Body of pancreas (tissue), 4 donors: ENCODE data around the gene MRPS18A. TPM values are rescaled to one million over a fixed set of nuclear protein-coding genes. Genes with fewer than 3 reads are reported as not detected.

Source experiments
- ATAC-seq: fragments of 150-250 bp; one replicate; pipeline ENCODE4 v1.9.1; 2016
- DNase-seq, 4 donors: peaks; one replicate each; pipeline ENCODE4 v3.0.0-alpha.2; 2019
- H3K27ac ChIP-seq, 4 donors: fragments of 200-600 bp; sonication (generic); 1 replicate in 3 of 4; 2 replicates in 1 of 4; pipeline versions ENCODE4 v1.5.1 to v1.6.1; 2016 to 2019; ENCODE audit warnings: mild to moderate bottlenecking in 1 of 4, mixed read lengths in 1 of 4, moderate library complexity in 1 of 4
- H3K27me3 ChIP-seq, 2 donors: fragments of 200-600 bp; sonication (generic); one replicate each; pipeline ENCODE4 v1.6.0; 2016; ENCODE audit warnings: mild to moderate bottlenecking in 1 of 2
- H3K36me3 ChIP-seq, 2 donors: fragments of 200-600 bp; sonication (generic); replicated peaks in 1 of 2; 2 replicates each; pipeline ENCODE4 v1.5.1; 2016; ENCODE audit warnings: low read depth in 2 of 2; ENCODE audit not compliant: insufficient read depth in 1 of 2
- H3K4me1 ChIP-seq: fragments of 200-600 bp; sonication (generic); one replicate; pipeline ENCODE4 v1.6.0; 2016
- H3K4me3 ChIP-seq, 2 donors: fragments of 200-600 bp; sonication (generic); 1 replicate in 1 of 2; 2 replicates in 1 of 2; pipeline ENCODE4 v1.5.1; 2016 to 2019
- H3K9me3 ChIP-seq, 3 donors: fragments of 200-600 bp; sonication (generic); 1 replicate in 2 of 3; 2 replicates in 1 of 3; pipeline ENCODE4 v1.5.1; 2016
- POLR2A ChIP-seq, 3 donors: fragments of 450-650 bp; IDR thresholded peaks; one replicate each; pipeline ENCODE4 v1.6.1; 2016; ENCODE audit warnings: antibody characterized with exemption in 3 of 3, mild to moderate bottlenecking in 2 of 3
- WGBS, 2 donors: methylation state at CpG; one replicate each; pipeline ENCODE4 v1.1.5; 2017; 5-methylcytosine and 5-hydroxymethylcytosine counted together
- intact Hi-C: fragments of 100-400 bp; cut with DNase I; formaldehyde crosslinking; loops from one replicate; pipeline ENCODE4 v1.15.1; 2023
- total RNA-seq, 2 donors: library from RNA; depleted of rRNA; stranded (reverse); fragments of >200 nt; gene quantifications; one replicate each; pipeline ENCODE4 v1.1.0, GENCODE V29; 2016
- TF ChIP-seq, protein P1 (sequence below), 7 experiments: fragments of 450-650 bp in 4 of 7; fragments of 200-600 bp in 3 of 7; sonication (generic) in 3 of 7; IDR thresholded peaks; one replicate each; pipeline ENCODE4 v1.5.1; 2016 to 2019; ENCODE audit warnings: antibody characterized with exemption in 7 of 7

Gene MRPS18A
- total RNA-seq, 2 donors from 2014 or later, result 16.9 to 36.3 TPM

DNA sequence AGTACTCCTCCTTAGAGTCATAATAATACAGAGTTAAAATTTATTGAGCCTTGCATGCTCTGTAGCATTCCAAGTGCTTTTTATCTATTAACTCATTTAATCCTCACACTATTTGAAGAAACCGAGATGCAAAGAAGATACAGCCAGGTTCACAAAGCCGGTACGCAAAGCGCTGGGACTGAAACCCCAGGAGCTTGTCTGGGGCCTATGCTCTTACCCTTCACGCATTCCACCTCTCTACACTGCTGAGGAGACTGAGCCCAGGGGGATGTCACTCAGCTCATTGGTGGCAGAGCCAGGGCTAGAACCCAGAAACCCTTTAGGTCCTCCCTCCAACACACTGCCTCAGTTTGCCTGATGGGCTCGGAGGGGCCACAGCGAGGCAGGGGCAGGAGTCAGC, 19.7 kb upstream of the MRPS18A start:
- TF ChIP-seq, protein P1, sequence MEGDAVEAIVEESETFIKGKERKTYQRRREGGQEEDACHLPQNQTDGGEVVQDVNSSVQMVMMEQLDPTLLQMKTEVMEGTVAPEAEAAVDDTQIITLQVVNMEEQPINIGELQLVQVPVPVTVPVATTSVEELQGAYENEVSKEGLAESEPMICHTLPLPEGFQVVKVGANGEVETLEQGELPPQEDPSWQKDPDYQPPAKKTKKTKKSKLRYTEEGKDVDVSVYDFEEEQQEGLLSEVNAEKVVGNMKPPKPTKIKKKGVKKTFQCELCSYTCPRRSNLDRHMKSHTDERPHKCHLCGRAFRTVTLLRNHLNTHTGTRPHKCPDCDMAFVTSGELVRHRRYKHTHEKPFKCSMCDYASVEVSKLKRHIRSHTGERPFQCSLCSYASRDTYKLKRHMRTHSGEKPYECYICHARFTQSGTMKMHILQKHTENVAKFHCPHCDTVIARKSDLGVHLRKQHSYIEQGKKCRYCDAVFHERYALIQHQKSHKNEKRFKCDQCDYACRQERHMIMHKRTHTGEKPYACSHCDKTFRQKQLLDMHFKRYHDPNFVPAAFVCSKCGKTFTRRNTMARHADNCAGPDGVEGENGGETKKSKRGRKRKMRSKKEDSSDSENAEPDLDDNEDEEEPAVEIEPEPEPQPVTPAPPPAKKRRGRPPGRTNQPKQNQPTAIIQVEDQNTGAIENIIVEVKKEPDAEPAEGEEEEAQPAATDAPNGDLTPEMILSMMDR (IDR thresholded peaks at IDR 0.05), result no peak
- no peak for TF ChIP-seq POLR2A (IDR thresholded peaks at IDR 0.05)
- no peak overlapping the region for H3K4me3 ChIP-seq
- ATAC-seq (no peak), DNase-seq (no peak)
- intact Hi-C loops, result no loop called here
- no peak overlapping the region for H3K27ac ChIP-seq
- WGBS, 2 donors, result 67 to 78% methylated on average over 5 to 7 of the region's 7 CpGs
- H3K4me1 ChIP-seq, result peaks cover 31% of the 10 kb centered on the region
- no peaks in the 10 kb centered on the region for H3K36me3 ChIP-seq
- H3K27me3 ChIP-seq, result no peaks in the 10 kb centered on the region
- H3K9me3 ChIP-seq, result no peaks in the 10 kb centered on the region

DNA sequence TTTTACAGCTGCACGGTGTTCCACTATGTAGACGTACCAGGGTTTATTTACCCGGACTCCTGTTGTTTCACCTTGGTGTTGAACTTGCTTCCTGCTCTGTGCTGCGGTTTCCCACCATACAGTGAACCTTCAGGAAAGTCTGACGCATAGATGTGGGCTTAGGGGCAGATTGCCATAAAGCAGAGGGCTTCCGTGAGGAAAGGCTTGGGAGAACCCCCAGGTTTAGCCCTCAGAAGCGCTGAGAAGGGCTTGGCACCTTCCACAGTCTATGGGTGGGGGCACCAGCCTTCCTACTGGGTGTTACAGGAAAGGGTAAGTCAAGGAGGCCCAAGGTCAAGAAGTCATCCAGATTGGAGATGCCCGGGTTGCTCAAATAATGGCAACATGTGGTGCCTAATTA, 19.2 kb upstream of the MRPS18A start:
- DNase-seq, result no peak
- intact Hi-C loops, result no loop called here
- Histone ChIP-seq H3K27ac (peak overlapping the region in 1 of 4 donors; percentile 1), H3K4me3 (no peak overlapping the region), H3K27me3 (no peaks in the 10 kb centered on the region), H3K36me3 (no peaks in the 10 kb centered on the region), H3K9me3 (no peaks in the 10 kb centered on the region), H3K4me1 (peaks cover 35% of the 10 kb centered on the region)
- WGBS, 2 donors, result 65 to 72% methylated on average over 8 of the region's 8 CpGs
- TF ChIP-seq, protein P1 (IDR thresholded peaks at IDR 0.05), result no peak
- no peak for TF ChIP-seq POLR2A (IDR thresholded peaks at IDR 0.05)
- no peak for ATAC-seq

DNA sequence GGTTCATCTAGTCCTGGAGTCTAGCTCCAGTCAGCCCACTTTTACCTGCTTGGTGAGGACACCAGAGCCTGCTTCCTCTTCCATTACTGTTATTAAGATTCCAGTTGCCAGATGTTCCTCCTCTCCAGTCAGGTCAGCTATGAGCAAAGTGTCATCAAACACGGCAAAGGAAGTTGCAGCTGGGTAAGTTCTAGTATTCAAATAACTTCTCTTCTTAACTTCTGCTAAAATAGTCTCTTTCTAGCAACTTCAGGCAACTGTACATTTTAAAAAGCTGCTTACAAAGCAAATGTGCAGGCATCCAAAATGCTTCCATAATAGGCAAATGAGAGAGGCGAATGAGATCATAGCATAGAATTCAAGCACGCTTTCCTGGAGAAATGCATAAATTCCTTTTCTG, 18.4 kb upstream of the MRPS18A start:
- intact Hi-C loops, result no loop called here
- TF ChIP-seq, protein P1 (IDR thresholded peaks at IDR 0.05), result no peak
- TF ChIP-seq POLR2A (IDR thresholded peaks at IDR 0.05), result no peak
- 53 to 59% methylated on average over 3 of the region's 3 CpGs for WGBS, 2 donors
- H3K9me3 ChIP-seq, result no peaks in the 10 kb centered on the region
- no peaks in the 10 kb centered on the region for H3K27me3 ChIP-seq
- no peak for ATAC-seq
- H3K4me3 ChIP-seq, result no peak overlapping the region
- H3K4me1 ChIP-seq, result peaks cover 35% of the 10 kb centered on the region
- H3K36me3 ChIP-seq, result no peaks in the 10 kb centered on the region
- H3K27ac ChIP-seq, result peak overlapping the region in 2 of 4 donors; percentile 1 to 17
- peak in 1 of 4 donors; percentile 31 for DNase-seq

DNA sequence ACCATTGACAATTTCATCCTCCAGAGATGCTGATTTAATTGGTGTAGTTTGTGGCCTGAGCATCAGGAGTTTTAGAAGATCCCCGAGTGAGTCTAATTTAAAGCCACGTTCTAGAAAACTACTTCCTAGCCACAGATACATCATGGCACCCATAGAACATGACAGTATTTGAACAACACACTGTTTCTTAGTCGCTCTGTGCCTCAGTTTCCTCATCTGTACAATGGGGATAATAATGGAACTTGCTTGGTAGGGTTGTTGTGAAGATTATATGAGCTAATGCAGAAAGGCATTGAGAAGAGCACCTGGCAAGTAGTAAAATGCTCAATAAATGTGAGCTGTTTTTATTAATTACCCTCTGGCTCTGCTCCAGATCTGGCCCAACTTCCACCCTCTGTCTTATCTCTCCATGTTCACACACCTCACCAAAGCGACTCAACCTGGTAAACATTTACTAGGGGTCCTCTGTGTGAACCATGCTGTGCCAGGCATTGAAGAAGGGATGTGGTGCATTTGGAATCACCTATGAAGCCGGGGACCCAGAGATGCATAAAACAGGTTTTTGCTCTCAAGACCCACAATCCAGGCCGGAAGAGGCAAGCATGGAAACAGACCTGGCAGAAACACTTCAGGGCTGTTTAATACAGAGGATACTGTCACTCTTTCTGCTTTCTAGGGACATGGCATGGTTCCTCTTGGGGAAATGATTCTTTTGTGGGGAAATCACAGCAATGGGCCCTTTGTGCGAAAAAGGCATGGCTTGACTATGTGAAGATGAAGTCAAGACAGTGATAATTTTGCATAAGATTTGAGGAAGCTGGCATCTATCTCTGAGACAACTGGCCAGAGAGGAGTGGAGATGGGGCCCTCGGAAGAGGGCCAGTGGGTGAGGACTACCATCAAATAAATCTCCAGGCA, 16.2 kb upstream of the MRPS18A start:
- Histone ChIP-seq H3K27ac (peak overlapping the region; percentile 74 to 82 (median 78)), H3K27me3 (no peaks in the 10 kb centered on the region), H3K9me3 (no peaks in the 10 kb centered on the region), H3K4me3 (no peak overlapping the region), H3K4me1 (peaks cover 57% of the 10 kb centered on the region), H3K36me3 (no peaks in the 10 kb centered on the region)
- 49 to 68% methylated on average over 8 of the region's 8 CpGs for WGBS, 2 donors
- TF ChIP-seq, protein P1 (IDR thresholded peaks at IDR 0.05), result no peak
- no peak for TF ChIP-seq POLR2A (IDR thresholded peaks at IDR 0.05)
- peak; percentile 20 to 52 (median 44) for DNase-seq
- ATAC-seq, result peak; percentile 38
- intact Hi-C loops, result no loop called here
